Gastrocnemius medialis (tissue), 4 donors: ENCODE results near the gene CD248. TPM values are rescaled to one million over a fixed set of nuclear protein-coding genes. Genes with fewer than 3 reads are reported as not detected.
A peak's percentile ranks its signal among the peaks of the same experiment; 100 is the strongest.

ENCODE experiments used
- ATAC-seq, 2 donors: fragments of 150-250 bp; one replicate each; pipeline ENCODE4 v1.9.1; 2016
- DNase-seq, 2 donors: peaks; one replicate each; pipeline ENCODE4 v3.0.0-alpha.2; 2019
- H3K27ac ChIP-seq, 4 donors: fragments of 200-600 bp; sonication (generic); 1 replicate in 1 of 4; 2 replicates in 3 of 4; pipeline ENCODE4 v1.5.1; 2016 to 2018; ENCODE audit warnings: mild to moderate bottlenecking in 2 of 4, moderate library complexity in 1 of 4
- H3K27me3 ChIP-seq, 3 donors: fragments of 200-600 bp; sonication (generic) in 2 of 3; 1 replicate in 1 of 3; 2 replicates in 2 of 3; pipeline versions ENCODE4 v1.5.1 to v1.6.0; 2016 to 2019; ENCODE audit warnings: mild to moderate bottlenecking in 1 of 3, moderate library complexity in 1 of 3
- H3K36me3 ChIP-seq, 2 donors: fragments of 200-600 bp; sonication (generic) in 1 of 2; one replicate each; pipeline ENCODE4 v1.5.1; 2017 to 2018
- H3K4me1 ChIP-seq, 2 donors: fragments of 200-600 bp; sonication (generic) in 1 of 2; one replicate each; pipeline ENCODE4 v1.5.1; 2016 to 2017; ENCODE audit warnings: mild to moderate bottlenecking in 2 of 2
- H3K4me3 ChIP-seq, 4 donors: fragments of 200-600 bp; sonication (generic) in 3 of 4; 1 replicate in 1 of 4; 2 replicates in 3 of 4; pipeline ENCODE4 v1.5.1; 2016 to 2019; ENCODE audit warnings: mild to moderate bottlenecking in 2 of 4
- H3K9me3 ChIP-seq, 3 donors: fragments of 200-600 bp; sonication (generic) in 2 of 3; 1 replicate in 1 of 3; 2 replicates in 2 of 3; pipeline ENCODE4 v1.5.1; 2016 to 2019
- POLR2A ChIP-seq, 2 donors: fragments of 450-650 bp; IDR thresholded peaks; one replicate each; pipeline ENCODE4 v1.6.1; 2017; ENCODE audit warnings: antibody characterized with exemption in 2 of 2, mild to moderate bottlenecking in 2 of 2, moderate library complexity in 2 of 2
- in situ Hi-C, 4 donors: fragments of 200-750 bp; cut with MboI; loops; one replicate each; pipeline versions ENCODE4 v1.15.0 to v1.8.0; 2017; ENCODE audit warnings: low sequenced_read_pairs in 4 of 4
- intact Hi-C: fragments of 100-400 bp; cut with DNase I; formaldehyde crosslinking; loops from one replicate; pipeline ENCODE4 v1.15.1; 2023; ENCODE audit warnings: low total_unique reads
- total RNA-seq, 4 donors: library from RNA; depleted of rRNA; stranded (reverse); fragments of >200 nt; gene quantifications; one replicate each; pipeline versions ENCODE4 v1.1.0 to v1.2.3, GENCODE V29; 2016
- TF ChIP-seq, protein P1 (sequence below), 5 experiments: fragments of 450-650 bp in 3 of 5; fragments of 200-600 bp in 2 of 5; sonication (generic) in 2 of 5; IDR thresholded peaks in 4 of 5; conservative IDR thresholded peaks in 1 of 5; 1 replicate in 4 of 5; 2 replicates in 1 of 5; pipeline ENCODE4 v1.5.1; 2016 to 2019; ENCODE audit warnings: antibody characterized with exemption in 5 of 5, mild to moderate bottlenecking in 3 of 5, moderate library complexity in 3 of 5

Gene CD248, protein sequence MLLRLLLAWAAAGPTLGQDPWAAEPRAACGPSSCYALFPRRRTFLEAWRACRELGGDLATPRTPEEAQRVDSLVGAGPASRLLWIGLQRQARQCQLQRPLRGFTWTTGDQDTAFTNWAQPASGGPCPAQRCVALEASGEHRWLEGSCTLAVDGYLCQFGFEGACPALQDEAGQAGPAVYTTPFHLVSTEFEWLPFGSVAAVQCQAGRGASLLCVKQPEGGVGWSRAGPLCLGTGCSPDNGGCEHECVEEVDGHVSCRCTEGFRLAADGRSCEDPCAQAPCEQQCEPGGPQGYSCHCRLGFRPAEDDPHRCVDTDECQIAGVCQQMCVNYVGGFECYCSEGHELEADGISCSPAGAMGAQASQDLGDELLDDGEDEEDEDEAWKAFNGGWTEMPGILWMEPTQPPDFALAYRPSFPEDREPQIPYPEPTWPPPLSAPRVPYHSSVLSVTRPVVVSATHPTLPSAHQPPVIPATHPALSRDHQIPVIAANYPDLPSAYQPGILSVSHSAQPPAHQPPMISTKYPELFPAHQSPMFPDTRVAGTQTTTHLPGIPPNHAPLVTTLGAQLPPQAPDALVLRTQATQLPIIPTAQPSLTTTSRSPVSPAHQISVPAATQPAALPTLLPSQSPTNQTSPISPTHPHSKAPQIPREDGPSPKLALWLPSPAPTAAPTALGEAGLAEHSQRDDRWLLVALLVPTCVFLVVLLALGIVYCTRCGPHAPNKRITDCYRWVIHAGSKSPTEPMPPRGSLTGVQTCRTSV
- 1 to 10 TPM in 3 of 4 donors, under 1 TPM in 1; 0.46 to 4.6 (median 2.8) TPM for total RNA-seq

DNA sequence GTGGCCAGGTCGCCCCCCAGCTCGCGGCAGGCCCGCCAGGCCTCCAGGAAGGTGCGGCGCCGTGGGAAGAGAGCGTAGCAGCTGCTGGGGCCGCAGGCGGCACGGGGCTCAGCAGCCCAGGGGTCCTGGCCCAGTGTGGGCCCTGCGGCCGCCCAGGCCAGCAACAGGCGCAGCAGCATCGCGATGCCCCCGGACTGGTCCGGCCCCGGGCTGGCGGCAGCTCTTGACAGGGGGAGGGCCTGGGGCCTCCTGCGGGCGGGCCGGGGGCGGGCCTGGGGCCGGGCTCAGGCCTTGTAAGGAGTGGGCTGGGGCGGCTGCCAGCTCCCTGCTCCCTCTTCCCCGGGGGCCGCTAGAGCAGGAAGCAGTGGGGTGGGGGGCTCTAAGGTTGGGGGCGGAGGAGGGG, at the start of gene CD248:
Gene CD248, minus strand, starts transcription at position 196 of the 403 bp plus-strand sequence. Its CDS starts 17 bp downstream, at position 179.
- intact Hi-C loops, result no loop called here
- Histone ChIP-seq H3K9me3 (no peaks in the 10 kb centered on the region), H3K4me1 (peaks cover 7% of the 10 kb centered on the region in 2 donors)

DNA sequence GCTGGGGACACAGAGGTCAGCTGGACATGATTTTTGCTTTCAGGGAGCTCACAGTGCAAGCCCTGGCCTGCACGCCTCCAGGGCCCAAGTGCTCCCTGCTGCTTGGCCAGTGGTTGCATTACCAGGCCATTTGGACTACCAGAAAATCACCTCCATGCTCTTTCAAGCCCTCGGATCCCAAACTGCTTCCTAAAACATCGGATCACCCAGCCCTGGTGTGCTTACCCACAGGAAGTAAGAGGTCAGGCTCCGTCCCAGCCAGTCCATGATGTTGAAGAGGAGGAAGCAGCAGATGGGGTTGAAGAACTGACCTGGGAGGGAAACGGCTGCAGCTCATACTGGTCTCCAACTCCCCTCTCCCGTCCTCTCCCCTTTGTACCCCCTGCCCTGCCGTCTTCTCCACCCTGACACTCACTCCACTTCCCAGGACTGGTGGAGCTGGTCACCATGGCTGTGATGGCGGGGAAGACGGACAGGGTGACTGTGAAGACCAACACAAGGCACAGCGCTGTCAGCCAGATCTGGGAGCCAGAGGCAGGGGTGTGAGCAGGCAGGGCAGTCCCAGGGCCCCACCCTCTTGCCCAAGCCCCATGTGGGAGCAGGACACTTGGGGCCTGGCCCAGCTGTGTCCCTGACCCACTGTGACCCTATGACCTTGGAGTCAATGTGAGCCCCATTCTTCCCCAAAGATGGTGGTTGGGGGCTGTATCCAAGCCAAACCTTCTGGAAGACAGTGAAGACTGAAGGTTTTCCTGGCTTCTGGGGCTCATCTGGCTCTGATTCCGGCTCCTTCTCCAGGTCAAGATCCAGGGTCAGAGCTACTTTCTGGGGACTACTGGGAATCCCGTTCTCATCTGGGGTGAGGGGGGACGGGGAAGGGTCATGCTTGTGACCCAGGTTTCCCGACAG, 49.1 kb upstream of the CD248 start:
- in situ Hi-C loops (no loop called here), intact Hi-C loops (no loop called here)
- H3K27me3 ChIP-seq, result no peaks in the 10 kb centered on the region
- peaks cover 37 to 43% of the 10 kb centered on the region in 2 donors for H3K4me1 ChIP-seq
- no peak for TF ChIP-seq POLR2A (IDR thresholded peaks at IDR 0.05)
- TF ChIP-seq, protein P1, sequence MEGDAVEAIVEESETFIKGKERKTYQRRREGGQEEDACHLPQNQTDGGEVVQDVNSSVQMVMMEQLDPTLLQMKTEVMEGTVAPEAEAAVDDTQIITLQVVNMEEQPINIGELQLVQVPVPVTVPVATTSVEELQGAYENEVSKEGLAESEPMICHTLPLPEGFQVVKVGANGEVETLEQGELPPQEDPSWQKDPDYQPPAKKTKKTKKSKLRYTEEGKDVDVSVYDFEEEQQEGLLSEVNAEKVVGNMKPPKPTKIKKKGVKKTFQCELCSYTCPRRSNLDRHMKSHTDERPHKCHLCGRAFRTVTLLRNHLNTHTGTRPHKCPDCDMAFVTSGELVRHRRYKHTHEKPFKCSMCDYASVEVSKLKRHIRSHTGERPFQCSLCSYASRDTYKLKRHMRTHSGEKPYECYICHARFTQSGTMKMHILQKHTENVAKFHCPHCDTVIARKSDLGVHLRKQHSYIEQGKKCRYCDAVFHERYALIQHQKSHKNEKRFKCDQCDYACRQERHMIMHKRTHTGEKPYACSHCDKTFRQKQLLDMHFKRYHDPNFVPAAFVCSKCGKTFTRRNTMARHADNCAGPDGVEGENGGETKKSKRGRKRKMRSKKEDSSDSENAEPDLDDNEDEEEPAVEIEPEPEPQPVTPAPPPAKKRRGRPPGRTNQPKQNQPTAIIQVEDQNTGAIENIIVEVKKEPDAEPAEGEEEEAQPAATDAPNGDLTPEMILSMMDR (IDR thresholded peaks at IDR 0.05 in 4 of 5, conservative IDR thresholded peaks at IDR 0.05 in 1 of 5), result no peak
- H3K36me3 ChIP-seq, result peaks cover 0 to 60% of the 10 kb centered on the region in 2 donors
- H3K4me3 ChIP-seq, result no peak overlapping the region
- no peaks in the 10 kb centered on the region for H3K9me3 ChIP-seq
- no peak for DNase-seq
- no peak for ATAC-seq
- peak overlapping the region; percentile 62 to 98 (median 74) for H3K27ac ChIP-seq

More for the DNA sequence above, at the start of gene CD248:
- Histone ChIP-seq H3K4me3 (peak within 1 kb of the TSS; percentile 44 to 68 (median 50)), H3K27ac (peak within 1 kb of the TSS; percentile 72 to 84 (median 80)), H3K27me3 (peaks cover 5 to 14% (median 12%) of the 10 kb centered on the region in 3 donors), H3K36me3 (no peaks in the 10 kb centered on the region)
- TF ChIP-seq, protein P1 (IDR thresholded peaks at IDR 0.05 in 4 of 5, conservative IDR thresholded peaks at IDR 0.05 in 1 of 5), result no peak
- peak in 1 of 2 donors; percentile 55 for TF ChIP-seq POLR2A (IDR thresholded peaks at IDR 0.05)
- DNase-seq (peak in 1 of 2 donors; percentile 48), ATAC-seq (no peak)
- in situ Hi-C loops, result no loop called here

DNA sequence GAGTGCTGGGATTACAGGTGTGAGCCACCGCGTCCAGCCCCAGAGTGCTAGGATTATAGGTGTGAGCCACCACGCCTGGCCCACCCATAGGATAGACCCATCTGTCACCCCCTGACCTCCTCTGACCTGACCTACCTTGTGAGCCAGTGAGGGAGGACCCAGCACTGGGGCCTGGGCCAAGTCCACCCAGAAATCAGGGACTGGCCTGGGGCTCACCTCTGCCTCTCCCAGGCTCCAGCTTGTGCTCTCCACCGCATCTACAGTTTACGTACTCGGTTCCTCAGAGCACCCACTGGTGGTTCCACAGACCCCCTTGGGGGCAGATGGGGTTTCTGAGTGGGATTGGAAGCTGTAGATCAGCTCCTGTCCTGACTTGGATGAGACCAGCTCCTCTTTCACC, 48.3 kb upstream of the CD248 start:
- Histone ChIP-seq H3K36me3 (peaks cover 0 to 60% of the 10 kb centered on the region in 2 donors), H3K4me3 (no peak overlapping the region), H3K9me3 (no peaks in the 10 kb centered on the region), H3K4me1 (peaks cover 34 to 39% of the 10 kb centered on the region in 2 donors), H3K27me3 (no peaks in the 10 kb centered on the region), H3K27ac (peak overlapping the region; percentile 62 to 98 (median 74))
- in situ Hi-C loops (no loop called here), intact Hi-C loops (no loop called here)
- TF ChIP-seq, protein P1 (IDR thresholded peaks at IDR 0.05 in 4 of 5, conservative IDR thresholded peaks at IDR 0.05 in 1 of 5), result no peak
- DNase-seq, result no peak
- no peak for ATAC-seq

DNA sequence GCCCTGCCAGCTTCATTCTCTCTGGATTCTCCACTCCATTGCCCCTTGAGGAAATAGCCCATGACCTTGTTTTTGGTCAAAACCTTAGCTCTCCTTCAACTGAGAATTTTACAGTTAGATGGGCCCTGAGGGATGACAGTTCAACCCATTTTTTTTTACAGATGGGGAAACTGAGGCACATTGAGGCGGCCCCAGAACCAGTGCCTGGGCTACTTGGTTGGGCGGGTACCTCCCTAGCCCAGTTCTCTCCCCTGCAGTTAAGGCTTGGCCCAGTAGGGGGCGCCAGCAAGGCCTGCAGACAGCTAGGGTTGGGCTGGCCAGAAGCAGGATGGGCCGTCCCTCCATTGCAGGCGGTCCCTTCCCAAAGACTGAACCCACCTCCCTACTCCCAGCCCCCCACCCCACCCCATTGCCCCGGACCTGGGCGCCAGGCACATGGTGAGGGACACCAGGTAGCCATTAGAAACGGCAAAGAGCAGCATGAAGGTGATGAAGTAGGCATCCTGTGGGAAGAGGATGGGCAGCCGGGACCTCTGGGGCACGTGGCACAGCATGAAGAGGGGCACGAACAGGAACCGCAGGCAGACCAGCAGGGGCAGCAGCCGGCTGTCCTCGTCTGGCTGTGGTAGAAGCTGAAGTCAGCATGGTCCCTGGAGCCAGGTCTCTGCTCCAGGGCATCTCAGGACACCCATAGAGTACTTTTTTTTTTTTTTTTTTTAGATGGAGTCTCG, 47.1 kb upstream of the CD248 start:
- Histone ChIP-seq H3K4me3 (no peak overlapping the region), H3K27ac (peak overlapping the region; percentile 60 to 98 (median 60)), H3K27me3 (no peaks in the 10 kb centered on the region), H3K4me1 (peaks cover 27% of the 10 kb centered on the region in 2 donors), H3K9me3 (no peaks in the 10 kb centered on the region), H3K36me3 (peaks cover 0 to 57% of the 10 kb centered on the region in 2 donors)
- no peak for TF ChIP-seq POLR2A (IDR thresholded peaks at IDR 0.05)
- TF ChIP-seq, protein P1 (IDR thresholded peaks at IDR 0.05 in 4 of 5, conservative IDR thresholded peaks at IDR 0.05 in 1 of 5), result peak; percentile 57 to 82 (median 73)
- intact Hi-C loops, result loop anchor here (1.0 kb wide), 1 partner anchor 25 kb away; no protein-coding TSS in a partner anchor
- ATAC-seq (peak in 1 of 2 donors; percentile 35), DNase-seq (peak in 1 of 2 donors; percentile 65)
- in situ Hi-C loops, result no loop called here
